Endothelial cell (in vitro differentiated cells): ENCODE measurements around the gene LAMA2. TPM values are rescaled to one million over a fixed set of nuclear protein-coding genes. Genes with fewer than 3 reads are reported as not detected.

Experiments
- DNase-seq: peaks from one replicate; pipeline ENCODE4 v3.0.0; 2021; ENCODE audit warnings: low spot score
- H3K27ac Mint-ChIP-seq: one replicate; pipeline ENCODE4 v1.8.0; 2021; ENCODE audit warnings: mixed read lengths, inconsistent platforms; ENCODE audit not compliant: unreplicated experiment
- H3K27me3 Mint-ChIP-seq: one replicate; pipeline ENCODE4 v1.8.0; 2021; ENCODE audit warnings: mild to moderate bottlenecking, moderate library complexity, mixed read lengths, inconsistent platforms; ENCODE audit not compliant: unreplicated experiment
- H3K36me3 Mint-ChIP-seq: one replicate; pipeline ENCODE4 v1.8.0; 2021; ENCODE audit warnings: mild to moderate bottlenecking, low read depth, mixed read lengths, inconsistent platforms; ENCODE audit not compliant: unreplicated experiment
- H3K4me1 Mint-ChIP-seq: one replicate; pipeline ENCODE4 v1.8.0; 2021; ENCODE audit warnings: mild to moderate bottlenecking, mixed read lengths, inconsistent platforms; ENCODE audit not compliant: unreplicated experiment
- H3K4me3 Mint-ChIP-seq: one replicate; pipeline ENCODE4 v1.8.0; 2021; ENCODE audit warnings: mild to moderate bottlenecking, mixed read lengths, inconsistent platforms; ENCODE audit not compliant: unreplicated experiment
- H3K9me3 Mint-ChIP-seq: one replicate; pipeline ENCODE4 v1.8.0; 2021; ENCODE audit warnings: mixed read lengths, inconsistent platforms; ENCODE audit not compliant: unreplicated experiment
- total RNA-seq: library from RNA; stranded (reverse); fragmentation: NEBNext Ultra II Directional; extraction: Animal tissue kit (Norgen Biotek cat#: 25700); gene quantifications from one replicate; pipeline ENCODE4 v1.2.1, GENCODE V29; 2021; ENCODE audit not compliant: unreplicated experiment
- TF ChIP-seq, protein P1 (sequence below): fragments of 200-600 bp; sonication (generic); IDR thresholded peaks from one replicate; pipeline ENCODE4 v1.5.0; 2021; ENCODE audit warnings: antibody characterized with exemption; ENCODE audit not compliant: unreplicated experiment

The LAMA2 gene
- total RNA-seq, 1 donor from 2014 or later = 2.0 TPM

DNA sequence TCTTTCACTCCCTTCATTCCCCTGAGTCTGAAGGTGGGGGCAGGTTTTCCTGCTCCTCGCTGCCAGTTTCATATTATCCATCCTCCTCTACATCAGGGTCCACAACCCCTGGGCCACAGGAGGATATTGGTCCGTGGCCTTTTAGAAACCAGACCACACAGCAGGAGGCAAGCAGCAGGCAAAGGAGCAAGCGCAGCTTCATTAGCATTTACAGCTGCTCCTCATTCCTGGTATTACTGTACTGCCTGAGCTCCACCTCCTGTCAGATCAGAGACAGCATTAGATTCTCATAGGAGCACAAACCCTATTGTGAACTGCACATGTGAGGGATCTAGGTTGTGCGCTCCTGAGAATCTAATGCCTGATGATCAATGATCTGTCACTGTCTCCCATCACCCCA is 446.7 kb downstream of the LAMA2 start:
- DNase-seq = no peak
- Mint-ChIP-seq H3K36me3 (no peaks in the 10 kb centered on the region), H3K27me3 (peaks cover 6% of the 10 kb centered on the region), H3K4me3 (no peak overlapping the region), H3K27ac (no peak overlapping the region), H3K4me1 (no peaks in the 10 kb centered on the region), H3K9me3 (no peaks in the 10 kb centered on the region)
- TF ChIP-seq, protein P1, sequence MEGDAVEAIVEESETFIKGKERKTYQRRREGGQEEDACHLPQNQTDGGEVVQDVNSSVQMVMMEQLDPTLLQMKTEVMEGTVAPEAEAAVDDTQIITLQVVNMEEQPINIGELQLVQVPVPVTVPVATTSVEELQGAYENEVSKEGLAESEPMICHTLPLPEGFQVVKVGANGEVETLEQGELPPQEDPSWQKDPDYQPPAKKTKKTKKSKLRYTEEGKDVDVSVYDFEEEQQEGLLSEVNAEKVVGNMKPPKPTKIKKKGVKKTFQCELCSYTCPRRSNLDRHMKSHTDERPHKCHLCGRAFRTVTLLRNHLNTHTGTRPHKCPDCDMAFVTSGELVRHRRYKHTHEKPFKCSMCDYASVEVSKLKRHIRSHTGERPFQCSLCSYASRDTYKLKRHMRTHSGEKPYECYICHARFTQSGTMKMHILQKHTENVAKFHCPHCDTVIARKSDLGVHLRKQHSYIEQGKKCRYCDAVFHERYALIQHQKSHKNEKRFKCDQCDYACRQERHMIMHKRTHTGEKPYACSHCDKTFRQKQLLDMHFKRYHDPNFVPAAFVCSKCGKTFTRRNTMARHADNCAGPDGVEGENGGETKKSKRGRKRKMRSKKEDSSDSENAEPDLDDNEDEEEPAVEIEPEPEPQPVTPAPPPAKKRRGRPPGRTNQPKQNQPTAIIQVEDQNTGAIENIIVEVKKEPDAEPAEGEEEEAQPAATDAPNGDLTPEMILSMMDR = no peak

DNA sequence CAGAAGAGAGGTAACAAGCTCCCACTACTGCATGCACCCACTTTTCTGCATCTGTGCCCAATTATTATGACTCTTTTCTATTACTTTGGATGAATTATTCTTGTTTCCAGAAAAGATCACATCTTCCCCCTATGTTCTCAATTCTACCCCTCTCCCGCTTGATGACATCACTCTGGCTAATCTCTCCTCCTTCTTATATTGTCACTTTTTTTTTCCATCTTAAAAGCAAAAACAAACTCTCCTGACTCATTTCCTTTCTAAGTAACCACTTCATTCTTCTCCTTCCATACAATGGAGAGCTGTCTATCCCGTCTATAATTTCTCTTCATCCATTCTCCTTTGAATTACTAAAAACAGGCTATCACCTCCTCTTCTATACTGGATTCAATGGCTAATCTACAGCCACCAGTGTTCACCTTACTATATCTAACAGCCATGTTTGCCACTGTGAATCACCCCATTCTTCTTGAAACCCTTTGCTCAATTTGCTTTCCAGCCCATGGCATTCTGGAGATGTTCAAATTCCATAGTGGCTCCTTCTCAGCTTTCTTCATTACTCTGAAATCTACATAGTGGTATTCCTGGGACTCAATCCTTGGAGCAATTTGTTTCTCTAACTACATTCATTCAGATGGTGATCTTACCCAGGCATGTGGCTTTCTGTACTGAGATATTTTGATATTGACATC is 448.7 kb downstream of the LAMA2 start:
- no peak for DNase-seq
- TF ChIP-seq, protein P1 = no peak
- no peak overlapping the region for H3K4me3 Mint-ChIP-seq

DNA sequence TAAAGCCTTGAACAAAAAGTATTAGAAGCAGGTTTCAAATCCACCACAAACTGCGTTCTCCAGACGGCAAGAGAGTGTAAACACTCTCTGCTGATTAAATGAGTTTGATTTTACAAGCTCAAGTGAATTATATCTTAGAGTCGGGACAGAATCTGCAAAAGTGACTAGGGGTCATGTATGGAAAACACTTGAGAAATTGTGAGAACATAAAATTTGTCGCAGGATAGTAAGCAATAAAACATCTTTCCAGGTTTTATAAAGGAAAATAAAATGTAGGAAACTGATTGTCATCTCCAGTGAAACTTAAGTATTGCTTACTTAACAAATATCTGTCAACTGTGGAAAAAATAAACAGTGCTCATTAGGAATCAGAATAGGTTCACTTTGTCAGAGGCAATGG is 452.9 kb downstream of the LAMA2 start:
- H3K9me3 Mint-ChIP-seq = no peaks in the 10 kb centered on the region
- H3K4me3 Mint-ChIP-seq = no peak overlapping the region
- no peak for DNase-seq
- H3K27ac Mint-ChIP-seq = no peak overlapping the region
- no peaks in the 10 kb centered on the region for H3K27me3 Mint-ChIP-seq
- H3K4me1 Mint-ChIP-seq = no peaks in the 10 kb centered on the region
- no peaks in the 10 kb centered on the region for H3K36me3 Mint-ChIP-seq
- TF ChIP-seq, protein P1 = no peak

More for the DNA sequence above, 448.7 kb downstream of the LAMA2 start:
- H3K36me3 Mint-ChIP-seq = no peaks in the 10 kb centered on the region
- H3K4me1 Mint-ChIP-seq = no peaks in the 10 kb centered on the region
- H3K9me3 Mint-ChIP-seq = no peaks in the 10 kb centered on the region
- H3K27ac Mint-ChIP-seq = no peak overlapping the region
- peaks cover 6% of the 10 kb centered on the region for H3K27me3 Mint-ChIP-seq

DNA sequence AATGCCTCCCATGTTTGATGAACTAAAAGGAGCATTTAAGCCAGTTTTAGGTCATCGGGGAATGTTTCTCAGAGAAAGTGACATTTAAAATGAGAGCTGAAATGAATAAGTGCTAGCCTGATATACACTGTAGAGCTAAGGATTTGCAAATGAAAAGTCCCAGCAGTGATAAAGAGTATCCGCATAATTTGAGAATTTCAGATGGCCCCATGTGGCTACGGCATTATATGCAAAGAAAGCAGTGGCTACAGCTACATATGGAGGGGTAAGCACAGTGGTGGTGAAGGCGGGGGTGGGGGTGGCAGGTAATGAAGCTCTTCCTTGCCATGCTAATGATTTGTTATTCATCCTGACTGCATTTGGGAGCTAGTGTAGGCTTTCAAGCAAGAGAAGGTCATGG is 455.7 kb downstream of the LAMA2 start:
- no peaks in the 10 kb centered on the region for H3K27me3 Mint-ChIP-seq
- no peaks in the 10 kb centered on the region for H3K36me3 Mint-ChIP-seq
- no peaks in the 10 kb centered on the region for H3K9me3 Mint-ChIP-seq
- no peaks in the 10 kb centered on the region for H3K4me1 Mint-ChIP-seq
- H3K27ac Mint-ChIP-seq = no peak overlapping the region
- no peak for DNase-seq
- H3K4me3 Mint-ChIP-seq = no peak overlapping the region
- TF ChIP-seq, protein P1 = no peak

DNA sequence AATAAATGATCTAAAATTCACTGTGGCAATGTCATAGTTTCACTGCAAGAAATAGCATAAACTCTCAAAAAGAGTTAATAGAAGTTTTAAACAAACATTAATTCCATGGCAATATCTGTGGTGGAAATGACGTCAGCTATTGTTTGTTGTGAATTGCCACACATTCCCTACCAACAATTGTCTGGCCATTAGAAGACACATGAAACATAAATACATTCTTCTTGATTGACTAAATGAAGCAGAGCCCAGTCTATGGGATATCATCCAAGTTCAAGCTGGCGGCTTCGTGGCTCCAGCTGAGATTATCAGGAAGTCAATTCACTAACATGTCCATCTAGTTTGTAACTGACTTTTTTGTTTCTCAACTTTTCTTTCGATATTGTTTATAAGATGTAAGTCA is 458.0 kb downstream of the LAMA2 start:
- Mint-ChIP-seq H3K4me1 (no peaks in the 10 kb centered on the region), H3K27me3 (no peaks in the 10 kb centered on the region), H3K36me3 (no peaks in the 10 kb centered on the region), H3K4me3 (no peak overlapping the region), H3K27ac (no peak overlapping the region), H3K9me3 (no peaks in the 10 kb centered on the region)
- no peak for DNase-seq
- TF ChIP-seq, protein P1 = no peak
